OCI-LY7 (cell line): ENCODE data around the gene KRTAP13-4.

Experiments used
- EZH2phosphoT487 ChIP-seq: fragments of 200-600 bp; sonication (generic); IDR thresholded peaks from 2 replicates; pipeline ENCODE4 v1.6.1; 2018; ENCODE audit warnings: low read depth, borderline replicate concordance, mild to moderate bottlenecking, mixed run types, antibody characterized with exemption, low read length, moderate library complexity, mixed read lengths
- TF ChIP-seq, protein P1 (sequence below): fragments of 200-600 bp; sonication (generic); conservative IDR thresholded peaks from 2 replicates; pipeline ENCODE4 v1.5.1; 2014; ENCODE audit warnings: mild to moderate bottlenecking, antibody characterized with exemption, low read length, moderate library complexity, mixed read lengths

GRCh38 chr21:30448514-30448913, 18.5 kb downstream of the KRTAP13-4 start:
- TF ChIP-seq, protein P1, sequence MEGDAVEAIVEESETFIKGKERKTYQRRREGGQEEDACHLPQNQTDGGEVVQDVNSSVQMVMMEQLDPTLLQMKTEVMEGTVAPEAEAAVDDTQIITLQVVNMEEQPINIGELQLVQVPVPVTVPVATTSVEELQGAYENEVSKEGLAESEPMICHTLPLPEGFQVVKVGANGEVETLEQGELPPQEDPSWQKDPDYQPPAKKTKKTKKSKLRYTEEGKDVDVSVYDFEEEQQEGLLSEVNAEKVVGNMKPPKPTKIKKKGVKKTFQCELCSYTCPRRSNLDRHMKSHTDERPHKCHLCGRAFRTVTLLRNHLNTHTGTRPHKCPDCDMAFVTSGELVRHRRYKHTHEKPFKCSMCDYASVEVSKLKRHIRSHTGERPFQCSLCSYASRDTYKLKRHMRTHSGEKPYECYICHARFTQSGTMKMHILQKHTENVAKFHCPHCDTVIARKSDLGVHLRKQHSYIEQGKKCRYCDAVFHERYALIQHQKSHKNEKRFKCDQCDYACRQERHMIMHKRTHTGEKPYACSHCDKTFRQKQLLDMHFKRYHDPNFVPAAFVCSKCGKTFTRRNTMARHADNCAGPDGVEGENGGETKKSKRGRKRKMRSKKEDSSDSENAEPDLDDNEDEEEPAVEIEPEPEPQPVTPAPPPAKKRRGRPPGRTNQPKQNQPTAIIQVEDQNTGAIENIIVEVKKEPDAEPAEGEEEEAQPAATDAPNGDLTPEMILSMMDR: no peak
- TF ChIP-seq EZH2phosphoT487: no peak
